Activated effector memory CD4-positive, alpha-beta T cell treated with anti-CD3 and anti-CD28 coated beads, Interleukin-2, amount 50 U/mL, for 16 hours (primary cell): ENCODE measurements around the gene BST2.
"Not testable (repeated sequence)": the region's sequence is repeated elsewhere in the genome, so short reads cannot be mapped to it uniquely, and the experiment has no call there.

Experiments used
- DNase-seq: peaks from one replicate; pipeline ENCODE4 v3.0.0-alpha.2; 2020

BST2 gene

DNA sequence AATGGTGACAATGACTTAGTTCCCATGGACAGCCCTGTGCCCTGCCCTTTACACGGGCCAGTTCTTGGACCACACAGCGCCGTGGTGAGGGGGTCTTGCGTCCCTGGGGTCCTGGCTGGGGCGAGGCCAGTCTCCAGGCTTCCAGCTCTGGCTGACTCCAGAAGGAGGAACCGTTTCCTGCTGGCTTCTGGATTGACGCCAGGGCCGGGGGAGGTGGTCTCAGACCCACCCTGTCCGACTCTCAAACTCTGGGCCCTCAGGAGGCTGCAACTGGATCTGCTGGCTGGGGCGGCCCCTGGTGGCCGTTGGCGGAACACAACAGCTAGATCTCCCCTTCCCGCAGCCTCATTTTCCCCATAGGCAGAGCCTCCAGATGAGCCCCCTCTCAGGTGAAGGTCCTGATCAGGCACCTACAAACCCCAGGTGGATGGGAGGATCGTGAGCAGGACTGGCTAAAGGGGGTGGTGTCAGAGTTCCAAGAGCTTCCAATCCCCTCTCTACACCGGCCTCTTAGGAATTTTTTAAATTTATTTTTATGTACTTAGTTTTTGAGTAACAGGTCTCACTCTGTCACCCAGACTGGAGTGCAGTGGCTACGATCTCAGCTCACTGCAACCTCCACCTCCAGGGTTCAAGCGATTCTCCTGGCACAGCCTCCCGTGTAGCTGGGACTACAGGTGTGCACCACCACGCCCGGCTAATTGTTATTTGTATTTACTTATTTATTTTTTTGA, 19.4 kb downstream of the BST2 start:
- peak; percentile 86 for DNase-seq

DNA sequence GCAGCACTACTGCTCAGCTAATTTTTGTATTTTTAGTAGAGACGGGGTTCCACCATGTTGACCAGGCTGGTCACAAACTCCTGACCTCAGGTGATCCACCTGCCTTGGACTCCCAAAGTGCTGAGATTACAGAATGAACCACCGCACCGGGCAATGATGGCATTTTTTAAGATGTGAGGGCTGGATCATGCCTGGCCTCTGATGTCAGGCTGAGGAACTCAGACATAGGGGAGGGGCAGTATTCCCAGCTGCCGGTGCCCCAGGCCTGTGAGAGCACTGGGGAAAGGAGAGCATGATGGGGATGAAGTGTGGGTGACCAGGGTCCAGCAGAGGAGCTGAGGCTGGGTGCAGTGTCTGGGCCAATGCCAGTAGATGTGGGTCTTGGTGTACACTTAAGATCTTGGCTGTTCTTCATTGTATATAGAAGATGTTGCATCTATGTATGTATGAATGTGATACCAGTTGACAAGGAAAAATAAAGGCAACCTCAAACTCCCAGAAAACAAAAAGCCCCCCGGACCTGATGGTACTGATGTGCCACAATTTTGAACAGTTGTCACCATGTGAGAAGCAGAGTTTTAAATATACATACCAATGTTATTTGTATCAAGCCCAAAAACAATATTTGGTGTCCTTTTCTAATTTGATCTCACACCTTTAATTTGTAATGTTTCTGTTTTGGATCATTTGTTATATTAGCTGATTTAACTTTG, 24.8 kb downstream of the BST2 start:
- no peak for DNase-seq

DNA sequence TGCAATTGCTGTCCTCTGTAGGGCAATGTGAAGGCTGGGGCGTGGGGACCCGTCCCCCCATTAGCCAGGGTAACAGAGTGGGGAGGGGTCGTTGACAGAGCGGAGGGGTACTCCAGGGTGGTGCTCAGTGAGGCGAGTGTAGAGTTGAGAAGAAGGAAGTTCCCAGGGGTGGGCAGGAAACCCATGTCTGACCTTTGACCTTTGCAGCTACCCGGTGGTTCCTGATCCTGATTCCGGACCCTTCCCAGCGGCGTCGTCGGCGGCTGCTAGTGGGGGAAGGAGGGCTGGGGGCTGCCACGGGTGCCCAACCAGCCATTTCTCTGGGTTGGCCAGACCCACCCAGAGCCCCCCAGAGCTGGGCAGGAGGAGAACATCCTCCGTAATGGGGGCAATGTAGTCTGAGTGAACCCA, 26.2 kb downstream of the BST2 start:
- DNase-seq, result no peak

DNA sequence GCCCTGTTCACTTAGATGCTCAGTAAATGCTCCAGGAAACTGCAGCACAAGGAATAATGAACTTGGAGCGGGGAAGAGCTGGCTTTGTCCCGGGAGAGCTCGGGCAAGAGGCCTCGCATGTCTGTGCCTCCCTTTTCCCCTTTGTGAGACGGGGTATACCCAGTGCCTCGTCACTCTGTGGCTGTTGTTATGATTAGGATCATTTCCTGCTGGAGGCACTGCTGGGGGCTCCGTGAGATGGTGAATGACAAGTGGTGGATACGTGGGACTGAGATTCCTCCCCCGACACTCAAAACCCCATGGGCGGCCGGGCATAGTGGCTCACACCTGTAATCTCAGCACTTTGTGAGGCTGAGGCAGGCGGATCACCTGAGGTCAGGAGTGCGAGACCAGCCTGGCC, 27.2 kb downstream of the BST2 start:
- no peak for DNase-seq

DNA sequence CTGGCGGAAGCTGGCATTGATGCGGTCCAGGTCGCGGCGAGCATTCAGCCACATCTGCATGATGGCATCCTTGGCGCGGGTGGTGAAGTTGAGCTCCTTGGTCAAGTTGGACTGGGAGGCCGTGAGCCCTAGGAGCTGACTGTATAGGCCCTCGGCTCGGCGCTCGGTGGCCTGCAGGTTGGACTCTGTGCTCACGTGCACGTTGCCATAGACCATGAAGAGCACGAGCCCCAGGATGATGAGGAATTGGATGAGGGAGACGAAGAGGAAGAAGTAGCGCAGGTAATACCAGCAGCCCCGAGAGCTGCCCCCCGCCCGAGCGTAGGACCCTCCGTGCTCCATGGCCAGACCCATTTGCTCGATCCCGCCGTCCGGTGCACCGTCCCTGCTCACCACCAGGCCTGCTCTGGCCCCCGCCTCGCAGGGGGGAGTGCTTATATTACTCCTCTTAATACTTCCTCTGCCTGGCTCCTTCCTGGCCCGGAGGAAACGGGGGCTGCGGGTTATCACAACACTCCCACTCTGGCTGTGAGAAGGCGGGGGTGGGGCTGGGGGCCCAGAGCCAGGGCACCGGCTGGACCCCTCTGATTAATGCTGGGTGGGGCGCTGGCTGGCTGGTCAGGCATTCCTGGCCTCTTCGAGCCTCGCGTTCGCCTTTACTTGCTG, 28.4 kb downstream of the BST2 start, which contains the start of gene PLVAP:
Gene PLVAP (minus strand): TSS at position 408 of the 666 bp plus-strand sequence. CDS start 54 bp downstream, at position 354.
- DNase-seq, result no peak

DNA sequence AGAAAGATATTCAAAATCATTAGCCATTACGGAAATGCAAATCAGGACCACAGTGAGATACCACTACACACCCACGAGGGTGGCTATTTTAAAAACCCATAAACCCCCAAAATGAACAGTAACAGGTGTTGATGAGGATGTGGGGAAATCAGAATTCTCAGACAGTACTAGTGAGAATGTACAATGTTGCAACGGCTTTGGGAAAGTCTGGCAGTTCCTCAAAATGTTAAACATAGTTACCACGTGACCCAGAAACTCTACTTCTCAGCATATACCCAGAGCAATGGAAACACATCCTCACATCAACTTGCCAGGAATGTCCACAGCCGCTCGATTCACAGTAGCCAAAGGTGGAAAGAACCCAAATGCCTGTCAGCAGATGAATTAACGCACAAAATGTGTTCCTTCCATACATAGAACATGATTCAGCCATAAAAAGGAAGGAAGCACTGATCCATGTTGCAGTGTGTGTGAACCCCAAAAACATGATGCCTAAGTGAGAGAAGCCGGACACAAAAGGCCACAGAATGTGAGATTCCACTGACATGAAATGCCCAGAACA, 35.3 kb downstream of the BST2 start:
- DNase-seq, result no peak

DNA sequence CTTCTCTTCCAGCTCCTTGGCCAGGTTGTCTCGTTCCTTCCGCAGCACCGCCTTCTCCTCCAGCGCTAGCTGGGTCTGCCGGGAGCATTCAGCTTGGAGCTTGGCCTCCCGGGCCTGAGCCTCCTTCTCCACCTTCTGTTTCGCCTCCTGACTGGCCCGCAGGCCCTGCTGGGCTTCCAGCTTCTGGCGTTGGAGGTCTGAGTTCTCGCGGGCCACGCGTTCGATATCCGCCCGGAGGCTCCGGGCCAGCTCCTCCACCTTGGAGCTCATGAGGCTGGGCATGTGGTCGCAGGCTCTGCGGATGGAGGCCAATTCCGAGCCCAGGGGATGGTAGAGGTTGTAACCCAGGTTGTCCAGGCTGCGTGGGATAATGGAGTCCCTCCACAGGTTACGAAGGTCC, 40.1 kb downstream of the BST2 start:
- no peak for DNase-seq

DNA sequence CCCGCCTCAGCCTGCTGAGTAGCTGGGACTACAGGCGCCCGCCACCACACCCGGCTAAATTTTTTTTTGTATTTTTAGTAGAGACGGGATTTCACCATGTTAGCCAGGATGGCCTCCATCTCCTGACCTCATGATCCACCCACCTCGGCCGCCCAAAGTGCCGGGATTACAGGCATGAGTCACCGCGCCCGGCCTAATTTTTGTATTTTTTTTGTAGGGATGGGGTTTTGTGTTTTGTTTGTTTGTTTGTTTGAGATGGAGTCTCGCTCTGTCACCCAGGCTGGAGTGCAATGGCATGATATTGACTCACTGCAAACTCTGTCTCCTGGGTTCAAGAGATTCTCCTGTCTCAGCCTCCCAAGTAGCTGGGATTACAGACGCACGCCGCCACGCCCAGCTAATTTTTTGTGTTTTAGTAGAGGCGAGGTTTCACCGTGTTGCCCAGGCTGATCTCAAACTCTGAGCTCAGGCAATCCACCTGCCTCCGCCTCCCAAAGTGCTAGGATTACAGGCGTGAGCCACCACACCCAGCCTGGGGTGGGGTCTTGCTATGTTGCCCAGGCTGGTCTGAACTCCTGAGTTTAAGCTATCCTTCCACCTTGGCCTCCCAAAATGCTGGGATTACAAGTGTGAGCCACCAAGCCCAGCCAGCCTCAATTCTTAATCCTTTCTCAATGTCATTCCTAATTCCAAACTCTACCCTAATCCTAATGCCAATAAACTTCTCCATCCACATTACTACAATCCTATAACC, 41.4 kb downstream of the BST2 start:
- not testable (repeated sequence) for DNase-seq

DNA sequence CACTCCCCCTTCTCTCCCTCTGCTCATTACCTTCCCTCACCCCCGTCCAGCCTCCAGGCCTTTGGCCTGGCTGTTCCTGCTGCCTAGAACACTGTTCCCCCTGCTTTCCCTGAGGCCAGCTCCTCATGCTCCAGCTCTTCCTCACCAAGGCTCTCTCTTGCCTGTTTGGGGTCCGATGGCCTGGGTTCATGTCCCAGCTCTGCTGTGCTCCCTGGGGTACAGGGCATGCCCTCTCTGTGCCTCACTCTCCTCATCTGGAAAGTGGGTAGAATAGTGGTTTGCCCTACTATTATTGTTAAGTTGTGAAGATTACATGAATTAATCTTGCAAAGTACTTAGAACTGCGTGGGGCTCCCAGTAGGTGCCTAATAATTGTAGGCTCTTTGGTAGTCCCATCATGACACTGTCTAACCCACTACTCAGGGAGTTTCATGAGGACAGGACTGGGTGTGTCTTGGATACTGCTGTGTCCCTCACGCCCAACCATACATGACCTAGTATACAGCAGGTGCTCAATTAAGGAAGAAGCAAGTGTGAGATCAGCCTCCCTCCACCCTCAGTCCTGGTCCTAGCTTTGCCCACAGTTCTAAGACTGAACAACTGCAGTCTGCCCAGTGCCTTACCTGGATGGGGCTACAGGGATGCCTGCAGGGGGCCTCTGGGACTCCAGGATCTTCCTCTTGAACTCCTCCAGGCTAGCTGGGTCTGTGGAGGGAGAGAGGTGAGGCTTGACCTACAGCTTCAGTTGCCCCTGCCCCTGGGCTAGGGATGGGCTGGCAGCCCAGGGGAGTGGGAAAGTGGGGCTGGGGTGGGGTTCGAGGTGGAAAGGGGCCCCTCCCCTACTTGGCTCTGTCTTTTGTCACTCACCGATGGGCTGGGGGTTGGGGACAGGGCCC, 45.3 kb downstream of the BST2 start:
- no peak for DNase-seq

DNA sequence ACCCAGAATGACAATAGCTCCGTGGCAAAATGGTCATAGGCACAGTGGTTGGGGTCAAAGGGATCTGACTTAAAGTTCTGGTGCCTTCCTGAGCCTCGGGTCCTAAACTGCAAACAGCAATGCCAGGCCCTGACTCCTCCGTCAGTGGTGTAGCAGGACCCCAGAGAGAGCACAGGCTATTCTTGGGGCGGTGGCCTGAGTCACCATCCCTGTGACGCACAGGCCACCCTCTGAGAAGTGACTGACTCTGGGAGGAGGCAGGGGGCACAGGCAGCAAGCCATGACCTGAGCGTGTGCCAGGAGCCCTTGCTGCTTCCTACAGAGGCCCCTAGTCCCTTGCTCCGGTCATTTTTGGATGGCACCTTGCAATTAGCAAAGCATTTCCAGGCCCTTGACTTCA, 47.0 kb downstream of the BST2 start:
- no peak for DNase-seq

DNA sequence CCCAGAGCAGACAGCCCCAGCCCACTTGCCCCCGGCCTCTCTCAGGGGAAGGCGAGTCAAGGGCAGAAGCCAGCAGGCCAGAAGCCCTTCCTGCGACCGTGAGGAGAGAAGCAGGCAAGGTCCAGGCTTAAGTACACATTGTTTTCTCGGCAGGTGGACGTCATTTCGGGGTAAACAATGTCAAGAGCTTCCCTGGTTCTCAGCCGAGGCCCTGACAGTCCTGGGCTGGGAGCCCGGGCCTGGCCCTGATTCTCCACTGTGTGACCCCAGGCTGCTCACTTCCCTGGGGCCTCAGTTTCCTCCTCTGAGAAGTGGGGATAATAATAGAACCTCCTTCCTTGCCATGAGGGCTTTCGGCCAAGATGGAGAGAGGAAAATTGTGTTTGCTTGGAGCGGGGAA, 47.7 kb downstream of the BST2 start:
- DNase-seq, result no peak

DNA sequence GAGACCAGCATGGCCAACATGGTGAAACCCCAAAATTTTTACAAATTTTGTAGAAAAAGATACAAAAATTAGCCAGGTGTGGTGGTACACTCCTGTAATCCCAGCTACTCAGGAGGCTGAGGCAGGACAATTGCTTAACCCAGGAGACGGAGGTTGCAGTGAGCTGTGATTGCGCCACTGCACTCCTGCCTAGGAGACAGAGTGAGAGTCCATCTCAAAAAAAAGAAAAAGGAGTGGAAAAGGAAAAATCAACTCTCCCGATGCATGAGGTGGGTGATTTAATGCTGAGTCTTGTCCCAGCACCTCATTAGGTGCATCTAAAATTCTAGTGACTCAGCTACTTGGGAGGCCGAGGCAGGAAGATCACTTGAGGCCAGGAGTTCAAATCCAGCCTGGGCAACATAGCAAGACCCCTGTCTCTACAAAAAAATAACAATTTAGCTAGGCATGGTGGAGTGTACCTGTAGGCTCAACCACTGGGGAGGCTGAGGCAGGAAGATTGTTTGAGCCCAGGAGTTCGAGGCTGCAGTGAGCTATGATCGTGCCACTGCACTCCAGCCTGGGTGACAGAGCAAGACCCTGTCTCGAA, 48.3 kb downstream of the BST2 start:
- DNase-seq, result no peak

DNA sequence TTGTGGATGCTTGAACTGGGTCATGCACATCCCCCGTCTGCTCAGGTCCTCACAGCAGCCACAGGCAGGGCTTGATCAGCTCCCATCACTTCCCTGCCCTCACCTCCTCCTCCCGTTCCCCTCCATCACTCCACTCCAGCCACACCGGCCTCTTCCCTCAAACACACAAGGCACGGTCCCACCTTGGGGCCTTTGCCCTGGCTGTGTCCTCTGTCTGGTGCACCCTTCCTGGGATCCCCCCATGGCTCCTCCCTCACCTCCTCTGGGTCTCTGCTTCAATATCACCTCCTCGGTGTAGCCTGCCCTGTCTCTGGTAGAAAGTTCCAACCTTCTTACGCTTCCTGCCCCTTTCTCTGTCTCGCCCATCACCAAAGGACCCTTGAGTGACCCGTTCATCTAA, 52.0 kb downstream of the BST2 start:
- DNase-seq, result no peak
